GM12878 (cell line): ENCODE measurements around the gene MTHFS. TPM values are rescaled to one million over a fixed set of nuclear protein-coding genes. Genes with fewer than 3 reads are reported as not detected.
A peak's percentile ranks its signal among the peaks of the same experiment; 100 is the strongest.

ENCODE experiments used
- ATAC-seq: fragments of 200-7000 bp; cut with Tn5 transposase; 3 replicates; pipeline ENCODE4 v1.9.1; 2020; ENCODE audit warnings: mild to moderate bottlenecking, moderate library complexity
- BruUV-seq: library from RNA; stranded (reverse); fragments of 400-500 nt; replicated peaks from 2 replicates; lab custom pipeline; 2021; lab: Mats Ljungman, UMichigan
- CTCF ChIA-PET: fragments of 300-600 bp; sonication (Branson Sonifier 250); formaldehyde crosslinking; extraction: SDS; loops from one replicate; lab custom pipeline; 2021; ENCODE audit warnings: inconsistent platforms; lab: Yijun Ruan, JAX
- POLR2A ChIA-PET: fragments of 350-600 bp; formaldehyde crosslinking; extraction: SDS; loops from one replicate; lab custom pipeline; 2021; ENCODE audit warnings: inconsistent platforms; lab: Charles Lee
- RAD21 ChIA-PET: fragments of 300-600 bp; sonication (Branson Sonifier 250); formaldehyde crosslinking; loops from one replicate; lab custom pipeline; 2023; ENCODE audit warnings: antibody characterized with exemption; ENCODE audit not compliant: unreplicated experiment; lab: Charles Lee
- SMC1A ChIA-PET: fragments of 300-600 bp; sonication (Branson Sonifier 250); formaldehyde crosslinking; loops from one replicate; lab custom pipeline; 2023; ENCODE audit not compliant: unreplicated experiment, uncharacterized antibody; lab: Charles Lee
- DNase-seq: peaks from one replicate; pipeline ENCODE4 v3.0.0-alpha.2; 2011; ENCODE audit warnings: low read depth, low spot score
- FAIRE-seq: peaks from 3 replicates; lab custom pipeline; 2011; peaks lifted over from hg19 to GRCh38; lab: Jason Lieb, UNC
- H2AFZ ChIP-seq: 2 replicates; pipeline ENCODE4 v1.6.0; 2011; ENCODE audit warnings: low read depth, low read length, control low read depth; ENCODE audit not compliant: control insufficient read depth
- H3K27ac ChIP-seq: 2 replicates; pipeline ENCODE4 v1.5.1; 2011; ENCODE audit warnings: control low read depth; ENCODE audit not compliant: control insufficient read depth, insufficient read depth
- H3K27me3 ChIP-seq, 2 experiments: replicated peaks in 1 of 2; 2 replicates each; pipeline versions ENCODE4 v1.6.0 to v1.6.1; 2011; ENCODE audit warnings: low read length in 1 of 2; ENCODE audit not compliant: control insufficient read depth in 2 of 2, insufficient read depth in 2 of 2
- H3K36me3 ChIP-seq, 2 experiments: 2 replicates each; pipeline ENCODE4 v1.5.1; 2011; ENCODE audit warnings: low read length in 1 of 2; ENCODE audit not compliant: control insufficient read depth in 2 of 2, insufficient read depth in 2 of 2
- H3K4me1 ChIP-seq: 2 replicates; pipeline ENCODE4 v1.6.1; 2011; ENCODE audit warnings: mild to moderate bottlenecking, low read length, moderate library complexity, mixed read lengths; ENCODE audit not compliant: control insufficient read depth, insufficient read depth
- H3K4me2 ChIP-seq: 2 replicates; pipeline ENCODE4 v1.6.0; 2011; ENCODE audit warnings: control low read depth; ENCODE audit not compliant: control insufficient read depth, insufficient read depth
- H3K4me3 ChIP-seq: fragments of 200-600 bp; sonication (generic); 2 replicates; pipeline ENCODE4 v1.5.1; 2016
- H3K79me2 ChIP-seq: 2 replicates; pipeline ENCODE4 v1.6.0; 2011; ENCODE audit warnings: low read length; ENCODE audit not compliant: control insufficient read depth, insufficient read depth
- H3K9ac ChIP-seq: 2 replicates; pipeline ENCODE4 v1.8.0; 2011; ENCODE audit warnings: low read length, control low read depth, mixed read lengths; ENCODE audit not compliant: control insufficient read depth, insufficient read depth
- H3K9me3 ChIP-seq: replicated peaks from 3 replicates; pipeline ENCODE4 v1.5.1; 2011; ENCODE audit warnings: mild to moderate bottlenecking, low read length; ENCODE audit not compliant: control insufficient read depth, insufficient read depth
- H4K20me1 ChIP-seq: 2 replicates; pipeline ENCODE4 v1.6.0; 2011; ENCODE audit not compliant: control insufficient read depth, insufficient read depth
- ATF7 ChIP-seq: fragments of 450-650 bp; IDR thresholded peaks from 2 replicates; pipeline ENCODE4 v1.6.1; 2016; ENCODE audit warnings: low read depth, mild to moderate bottlenecking
- CREB1 ChIP-seq: IDR thresholded peaks from 2 replicates; pipeline ENCODE4 v1.6.1; 2012; ENCODE audit warnings: low read depth, mild to moderate bottlenecking, inconsistent platforms
- CREM ChIP-seq: IDR thresholded peaks from 2 replicates; pipeline ENCODE4 v1.6.1; 2014; ENCODE audit warnings: antibody characterized with exemption, low read depth
- ETV6 ChIP-seq, 2 experiments: fragments of 450-650 bp in 1 of 2; IDR thresholded peaks in 1 of 2; conservative IDR thresholded peaks in 1 of 2; 2 replicates each; pipeline ENCODE4 v1.6.1; 2014; ENCODE audit warnings: antibody characterized with exemption in 1 of 2, borderline replicate concordance in 1 of 2, low read depth in 1 of 2, mild to moderate bottlenecking in 1 of 2, moderate library complexity in 1 of 2
- GABPA ChIP-seq: IDR thresholded peaks from 2 replicates; pipeline ENCODE4 v1.6.1; 2014; ENCODE audit warnings: antibody characterized with exemption, low read depth, mild to moderate bottlenecking, inconsistent platforms
- HCFC1 ChIP-seq: fragments of 150-350 bp; IDR thresholded peaks from 2 replicates; pipeline ENCODE4 v1.6.1; 2014; ENCODE audit warnings: low read length
- RELB ChIP-seq: fragments of 450-650 bp; IDR thresholded peaks from 2 replicates; pipeline ENCODE4 v1.6.1; 2017; ENCODE audit warnings: low read depth, mild to moderate bottlenecking, moderate library complexity
- RUNX3 ChIP-seq: IDR thresholded peaks from 2 replicates; pipeline ENCODE4 v1.6.1; 2012; ENCODE audit warnings: low read length, inconsistent platforms
- SMARCA5 ChIP-seq: fragments of 450-650 bp; IDR thresholded peaks from 2 replicates; pipeline ENCODE4 v1.6.1; 2017; ENCODE audit warnings: mild to moderate bottlenecking
- YBX1 ChIP-seq: fragments of 450-650 bp; IDR thresholded peaks from 2 replicates; pipeline ENCODE4 v1.6.1; 2016; ENCODE audit warnings: antibody characterized with exemption
- ZNF24 ChIP-seq: fragments of 450-650 bp; IDR thresholded peaks from 2 replicates; pipeline ENCODE4 v1.6.1; 2017; ENCODE audit warnings: antibody characterized with exemption, mild to moderate bottlenecking
- ZNF687 ChIP-seq: fragments of 450-650 bp; IDR thresholded peaks from 2 replicates; pipeline ENCODE4 v1.6.1; 2017; ENCODE audit warnings: mild to moderate bottlenecking, moderate library complexity
- WGBS: methylation state at CpG from one replicate; pipeline ENCODE4 v1.1.6; 2016; ENCODE audit warnings: low lambda C conversion rate; ENCODE audit not compliant: insufficient replicate concordance, insufficient coverage; ENCODE audit errors: missing lambda C conversion rate; 5-methylcytosine and 5-hydroxymethylcytosine counted together
- in situ Hi-C: fragments of 300-500 bp; cut with MboI; formaldehyde crosslinking; loops from 9 replicates; pipeline ENCODE4 v1.14.3; 2018; ENCODE audit warnings: mixed read lengths
- intact Hi-C: fragments of 100-400 bp; cut with micrococcal nuclease; formaldehyde crosslinking; loops from one replicate; pipeline ENCODE4 v1.14.2; 2022; ENCODE audit not compliant: unreplicated experiment
- polyA plus RNA-seq, 11 experiments: library from polyadenylated mRNA; depleted of rRNA in 4 of 11; unstranded in 6 of 11; stranded (reverse) in 5 of 11; fragments of >200 nt; fragmentation: Nextera tagmentation in 4 of 11; fragmentation: Illumina TruSeq in 1 of 11; extraction: Ambion mirVana in 4 of 11; extraction: Trizol in 1 of 11; gene quantifications; 1 replicate in 1 of 11; 2 replicates in 10 of 11; pipeline versions ENCODE4 v1.2.1 to v1.2.3, GENCODE V29; 2011 to 2016; ENCODE audit warnings: inconsistent platforms in 2 of 11, missing spikeins in 2 of 11, low read depth in 1 of 11
- total RNA-seq, 4 experiments: library from RNA; depleted of rRNA in 3 of 4; stranded (reverse); fragments of >200 nt in 3 of 4; fragmentation: Illumina TruSeq in 1 of 4; extraction: Trizol in 1 of 4; gene quantifications; 2 replicates each; pipeline versions ENCODE4 v1.2.1 to v1.2.3, GENCODE V29; 2013 to 2021
- TF ChIP-seq, protein P1 (sequence below): fragments of 150-350 bp; IDR thresholded peaks from 2 replicates; pipeline ENCODE4 v1.6.1; 2016; ENCODE audit warnings: low read depth, low read length

MTHFS gene
- total and polyA plus RNA-seq, 10 of the 15 experiments (the other 5 are each of a cell fraction or from before 2014, with no cell fraction given), result 14.0 to 81.9 (median 31.8) TPM

- TF ChIP-seq RELB (peak; percentile 56; the same call in 1 of the 2 replicates), ZNF24 (peak; percentile 49; the same call in 1 of the 2 replicates)
Measured at GRCh38 chr15:79900818-79901378, 4.1 kb upstream of the MTHFS start (continued).

GRCh38 chr15:79900087-79900486, 3.3 kb upstream of the MTHFS start:
- ATAC-seq, result no peak
- Histone ChIP-seq H3K4me3 (no peak overlapping the region), H3K4me1 (peaks cover 33% of the 10 kb centered on the region), H4K20me1 (no peaks in the 10 kb centered on the region), H3K9ac (no peak overlapping the region), H3K79me2 (peaks cover 16% of the 10 kb centered on the region), H2AFZ (no peak overlapping the region; the same call in 1 of the 2 replicates), H3K4me2 (no peak overlapping the region; the same call in 1 of the 2 replicates), H3K36me3 (no peaks in the 10 kb centered on the region), H3K27me3 (no peaks in the 10 kb centered on the region), H3K9me3 (no peaks in the 10 kb centered on the region), H3K27ac (no peak overlapping the region)
- ChIA-PET CTCF (interaction anchor here (1.0 to 6.5 kb wide), 5 partner anchors 18 to 273 kb away, joined by 3 to 51 read pairs (median 4); no protein-coding TSS in a partner anchor), RAD21 (interaction anchor here (1.0 to 5.7 kb wide), 9 partner anchors 10 to 93 kb away, joined by 3 to 45 read pairs (median 5); partner anchors contain the start of gene BCL2A1), SMC1A (interaction anchor here (0.8 to 6.7 kb wide), 9 partner anchors 22 to 95 kb away, joined by 3 to 58 read pairs (median 17); partner anchors contain the start of gene BCL2A1), POLR2A (interaction anchor here (0.8 to 2.8 kb wide), 2 partner anchors 23 to 83 kb away, joined by 6 to 17 read pairs; no protein-coding TSS in a partner anchor)
- no peak for FAIRE-seq
- in situ Hi-C loops (no loop called here), intact Hi-C loops (no loop called here)
- BruUV-seq, result no TSS peak
- no peak for DNase-seq
- 18% methylated on average over 9 of the region's 9 CpGs for WGBS
- 0 out of 2 replicates have a peak, but pooled peaks have one; percentile 23 for TF ChIP-seq ATF7
- TF ChIP-seq ETV6 (conservative IDR thresholded peaks at IDR 0.05 in 1 of 2, IDR thresholded peaks at IDR 0.05 in 1 of 2; ENCODE audit: borderline replicate concordance in 1 of 2, low read depth in 1 of 2), result peak in 1 of 2 experiments; percentile 75; a peak in 1 of 4 replicates
- no peak for TF ChIP-seq HCFC1
- TF ChIP-seq, protein P1, sequence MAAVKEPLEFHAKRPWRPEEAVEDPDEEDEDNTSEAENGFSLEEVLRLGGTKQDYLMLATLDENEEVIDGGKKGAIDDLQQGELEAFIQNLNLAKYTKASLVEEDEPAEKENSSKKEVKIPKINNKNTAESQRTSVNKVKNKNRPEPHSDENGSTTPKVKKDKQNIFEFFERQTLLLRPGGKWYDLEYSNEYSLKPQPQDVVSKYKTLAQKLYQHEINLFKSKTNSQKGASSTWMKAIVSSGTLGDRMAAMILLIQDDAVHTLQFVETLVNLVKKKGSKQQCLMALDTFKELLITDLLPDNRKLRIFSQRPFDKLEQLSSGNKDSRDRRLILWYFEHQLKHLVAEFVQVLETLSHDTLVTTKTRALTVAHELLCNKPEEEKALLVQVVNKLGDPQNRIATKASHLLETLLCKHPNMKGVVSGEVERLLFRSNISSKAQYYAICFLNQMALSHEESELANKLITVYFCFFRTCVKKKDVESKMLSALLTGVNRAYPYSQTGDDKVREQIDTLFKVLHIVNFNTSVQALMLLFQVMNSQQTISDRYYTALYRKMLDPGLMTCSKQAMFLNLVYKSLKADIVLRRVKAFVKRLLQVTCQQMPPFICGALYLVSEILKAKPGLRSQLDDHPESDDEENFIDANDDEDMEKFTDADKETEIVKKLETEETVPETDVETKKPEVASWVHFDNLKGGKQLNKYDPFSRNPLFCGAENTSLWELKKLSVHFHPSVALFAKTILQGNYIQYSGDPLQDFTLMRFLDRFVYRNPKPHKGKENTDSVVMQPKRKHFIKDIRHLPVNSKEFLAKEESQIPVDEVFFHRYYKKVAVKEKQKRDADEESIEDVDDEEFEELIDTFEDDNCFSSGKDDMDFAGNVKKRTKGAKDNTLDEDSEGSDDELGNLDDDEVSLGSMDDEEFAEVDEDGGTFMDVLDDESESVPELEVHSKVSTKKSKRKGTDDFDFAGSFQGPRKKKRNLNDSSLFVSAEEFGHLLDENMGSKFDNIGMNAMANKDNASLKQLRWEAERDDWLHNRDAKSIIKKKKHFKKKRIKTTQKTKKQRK, result no peak
- TF ChIP-seq ZNF687, result peak; percentile 72
- no peak for TF ChIP-seq YBX1
- peak; percentile 89 for TF ChIP-seq CREB1
- peak; percentile 37; the same call in 1 of the 2 replicates for TF ChIP-seq RUNX3
- TF ChIP-seq CREM, result peak; percentile 80
- peak; percentile 43; the same call in 1 of the 2 replicates for TF ChIP-seq GABPA
- TF ChIP-seq SMARCA5, result no peak
